Thymus (tissue), 14 donors: ENCODE measurements around the gene CDC26. TPM values are rescaled to one million over a fixed set of nuclear protein-coding genes. Genes with fewer than 3 reads are reported as not detected.

Experiments used
- DNase-seq, 9 donors: peaks; one replicate each; pipeline ENCODE4 v3.0.0-alpha.2; 2013; ENCODE audit warnings: low spot score in 9 of 9, low read depth in 6 of 9, missing footprints in 1 of 9
- H3K27ac ChIP-seq, 2 donors: one replicate each; pipeline ENCODE4 v1.5.1; 2013; ENCODE audit warnings: control low read depth in 1 of 2, low read depth in 1 of 2, low read length in 1 of 2, mild to moderate bottlenecking in 1 of 2, moderate library complexity in 1 of 2
- H3K27me3 ChIP-seq, 2 donors: one replicate each; pipeline ENCODE4 v1.5.1; 2013; ENCODE audit warnings: low read length in 1 of 2; ENCODE audit not compliant: control insufficient read depth in 2 of 2, insufficient read depth in 1 of 2
- H3K36me3 ChIP-seq, 2 donors: one replicate each; pipeline ENCODE4 v1.5.1; 2013; ENCODE audit warnings: low read length in 1 of 2, mild to moderate bottlenecking in 1 of 2, moderate library complexity in 1 of 2; ENCODE audit not compliant: control insufficient read depth in 2 of 2, insufficient read depth in 2 of 2
- H3K4me1 ChIP-seq, 2 donors: one replicate each; pipeline ENCODE4 v1.5.1; 2013; ENCODE audit warnings: low read length in 2 of 2; ENCODE audit not compliant: control insufficient read depth in 2 of 2, insufficient read depth in 2 of 2
- H3K4me3 ChIP-seq, 2 donors: one replicate each; pipeline ENCODE4 v1.5.1; 2013; ENCODE audit warnings: low read length in 2 of 2, control low read depth in 1 of 2, mild to moderate bottlenecking in 1 of 2
- H3K9me3 ChIP-seq, 2 donors: one replicate each; pipeline ENCODE4 v1.5.1; 2013; ENCODE audit warnings: low read length in 1 of 2, mild to moderate bottlenecking in 1 of 2; ENCODE audit not compliant: control insufficient read depth in 2 of 2, insufficient read depth in 1 of 2
- WGBS: extraction: QIAGEN DNeasy Blood & Tissue Kit; methylation state at CpG from one replicate; pipeline ENCODE4 v1.1.7; 2013; 5-methylcytosine and 5-hydroxymethylcytosine counted together
- long read RNA-seq, 10 donors: transcript quantifications; one replicate each; lab custom pipeline, GENCODE V29; 2026
- polyA plus RNA-seq: library from polyadenylated mRNA; stranded (reverse); fragments of 200-250 nt; gene quantifications from one replicate; pipeline ENCODE4 v1.2.3, GENCODE V29; 2013
- total RNA-seq: library from RNA; stranded (reverse); fragments of 120-200 nt; gene quantifications from one replicate; pipeline ENCODE4 v1.2.4, GENCODE V29; 2013
- donor health status: healthy.

CDC26 gene
- total RNA-seq (45.2 TPM), polyA plus RNA-seq (45.5 TPM)
- long read RNA-seq, donor 1, partial matches to known transcripts, result 0 of 2 reads
- long read RNA-seq, donor 1, other reads (novel, unspliced or antisense), result 0 of 2 reads
- long read RNA-seq, donor 2, result 0 reads
- long read RNA-seq, donor 3, transcript CDC26-201 (4 exons, 872 nt), result major isoform, 47 of 55 reads
- long read RNA-seq, donor 3, partial matches to known transcripts, result 8 of 55 reads
- long read RNA-seq, donor 3, other reads (novel, unspliced or antisense), result 0 of 55 reads
- long read RNA-seq, donor 4, transcript CDC26-201 (4 exons, 872 nt), result major isoform, 8 of 8 reads
- long read RNA-seq, donor 4, partial matches to known transcripts, result 0 of 8 reads
- long read RNA-seq, donor 4, other reads (novel, unspliced or antisense), result 0 of 8 reads
- long read RNA-seq, donor 5, transcript CDC26-201 (4 exons, 872 nt), result major isoform, 34 of 75 reads
- long read RNA-seq, donor 5, partial matches to known transcripts, result 35 of 75 reads
- long read RNA-seq, donor 5, other reads (novel, unspliced or antisense), result 6 of 75 reads
- long read RNA-seq, donor 6, transcript CDC26-201 (4 exons, 872 nt), result major isoform, 29 of 37 reads
- long read RNA-seq, donor 6, partial matches to known transcripts, result 8 of 37 reads
- long read RNA-seq, donor 6, other reads (novel, unspliced or antisense), result 0 of 37 reads
- long read RNA-seq, donor 7, transcript CDC26-201 (4 exons, 872 nt), result major isoform, 24 of 24 reads
- long read RNA-seq, donor 7, partial matches to known transcripts, result 0 of 24 reads
- long read RNA-seq, donor 7, other reads (novel, unspliced or antisense), result 0 of 24 reads
- long read RNA-seq, donor 8, transcript CDC26-201 (4 exons, 872 nt), result major isoform, 15 of 15 reads
- long read RNA-seq, donor 8, partial matches to known transcripts, result 0 of 15 reads
- long read RNA-seq, donor 8, other reads (novel, unspliced or antisense), result 0 of 15 reads
- long read RNA-seq, donor 9, transcript CDC26-201 (4 exons, 872 nt), result major isoform, 15 of 15 reads
- long read RNA-seq, donor 9, partial matches to known transcripts, result 0 of 15 reads
- long read RNA-seq, donor 9, other reads (novel, unspliced or antisense), result 0 of 15 reads
- long read RNA-seq, donor 10, transcript CDC26-201 (4 exons, 872 nt), result major isoform, 24 of 24 reads
- long read RNA-seq, donor 10, partial matches to known transcripts, result 0 of 24 reads
- long read RNA-seq, donor 10, other reads (novel, unspliced or antisense), result 0 of 24 reads

DNA sequence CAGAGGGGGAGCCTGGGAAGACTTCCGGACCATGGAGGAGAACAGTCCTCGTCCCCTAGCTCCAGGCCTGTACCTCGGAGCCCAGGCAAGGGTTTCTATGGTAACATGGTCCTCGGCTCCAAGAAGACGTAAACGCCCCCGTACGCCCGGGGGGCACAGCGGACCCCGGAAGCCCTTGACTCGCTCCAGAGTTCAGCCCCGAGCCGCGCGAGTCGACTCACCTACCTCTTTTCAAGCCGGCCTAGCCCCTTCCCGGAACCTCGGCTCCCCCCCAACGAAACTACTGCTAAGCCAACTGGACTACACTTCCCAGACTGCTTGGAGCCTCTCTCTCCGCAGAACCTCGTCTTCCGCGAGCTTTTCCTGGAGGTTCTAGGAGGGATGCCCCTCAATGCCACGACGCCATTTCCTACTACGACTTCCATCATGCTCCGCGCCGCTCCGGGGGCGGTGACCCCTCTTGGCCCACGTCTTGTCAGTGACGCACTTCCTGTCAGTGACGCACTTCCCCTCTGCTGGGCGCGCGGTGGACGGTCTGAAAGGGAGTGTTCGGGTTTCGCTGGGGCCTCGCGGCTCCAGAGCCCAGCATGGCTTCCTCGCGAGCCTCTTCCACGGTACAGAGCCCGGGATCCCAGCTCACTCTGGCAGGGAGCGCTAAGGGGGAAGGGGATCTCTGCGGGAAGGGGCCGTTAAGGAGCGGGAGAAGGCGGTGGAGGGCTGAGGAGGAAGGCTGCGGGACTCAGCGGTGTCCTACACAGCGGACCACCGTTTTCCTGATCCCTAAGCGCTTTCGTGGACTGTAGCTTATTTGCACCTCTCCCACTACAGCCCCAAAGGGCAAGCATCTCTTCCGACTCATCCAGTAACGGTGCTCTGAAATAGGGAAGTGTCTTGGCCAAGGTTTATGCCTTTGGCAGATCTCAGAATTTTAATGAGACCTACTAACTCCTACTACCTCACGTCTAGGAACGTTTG lies at the start of gene CDC26, which contains the start of gene PRPF4:
TSS of gene CDC26 (minus strand) at position 416 of the 975 bp plus-strand sequence. CDS start 3,065 bp downstream, outside the sequence.
TSS of gene PRPF4 (plus strand) at position 502 of the 975 bp plus-strand sequence. CDS start at position 588, 86 bp downstream.
- peak; percentile 92 to 98 (median 95) for DNase-seq
- H3K4me3 ChIP-seq, result peak within 1 kb of the TSS; percentile 70 to 83
- no peaks in the 10 kb centered on the region for H3K27me3 ChIP-seq
- no peaks in the 10 kb centered on the region for H3K9me3 ChIP-seq
- WGBS, result under 1% methylated on average over 63 of the region's 63 CpGs
- peak within 1 kb of the TSS; percentile 93 to 95 for H3K27ac ChIP-seq
- H3K4me1 ChIP-seq, result peaks cover 5% of the 10 kb centered on the region in 2 donors
- H3K36me3 ChIP-seq, result peaks cover 34 to 51% of the 10 kb centered on the region in 2 donors

DNA sequence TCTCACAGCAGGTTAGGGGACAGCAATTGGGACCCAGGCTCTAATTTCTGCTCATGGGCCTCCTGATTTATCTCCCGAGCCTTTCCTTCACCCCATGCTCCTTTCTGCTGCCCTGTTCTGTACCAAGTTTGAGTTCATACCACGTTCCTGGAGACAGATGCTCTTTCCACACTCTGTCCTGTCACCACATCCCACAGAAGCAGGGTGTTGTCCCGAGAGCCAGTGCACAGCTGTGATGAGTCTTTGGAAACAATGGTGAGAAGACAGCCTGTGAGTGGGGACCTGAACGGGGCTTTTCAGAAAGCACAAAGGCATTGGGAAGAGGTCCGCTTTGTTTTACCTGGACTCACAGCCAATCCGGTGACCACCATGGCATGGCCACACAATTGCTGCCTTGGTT lies 47.3 kb upstream of the CDC26 start:
- Histone ChIP-seq H3K27ac (no peak overlapping the region), H3K36me3 (no peaks in the 10 kb centered on the region), H3K27me3 (no peaks in the 10 kb centered on the region), H3K4me1 (no peaks in the 10 kb centered on the region), H3K9me3 (no peaks in the 10 kb centered on the region), H3K4me3 (no peak overlapping the region)
- no peak for DNase-seq
- 94% methylated on average over 6 of the region's 6 CpGs for WGBS

DNA sequence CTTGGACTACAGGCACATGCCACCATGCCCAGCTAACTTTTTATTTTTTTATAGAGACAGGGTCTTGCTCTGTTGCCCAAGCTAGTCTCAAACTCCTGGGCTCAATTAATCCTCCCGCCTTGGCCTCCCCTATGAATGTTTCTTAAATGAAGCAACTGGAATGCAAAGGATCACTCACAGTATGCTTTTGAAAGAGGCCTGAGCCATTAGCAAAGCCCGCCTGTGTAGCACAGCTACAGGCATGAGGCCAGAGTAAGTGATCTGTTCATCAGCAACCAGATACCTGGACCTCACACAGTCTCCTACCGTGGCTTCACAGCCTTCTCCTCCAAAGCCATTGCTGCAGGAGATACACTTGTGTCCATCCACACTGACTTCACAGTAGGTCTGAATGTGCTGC lies 44.7 kb upstream of the CDC26 start:
- H3K9me3 ChIP-seq, result no peaks in the 10 kb centered on the region
- 96% methylated on average over 3 of the region's 3 CpGs for WGBS
- DNase-seq, result no peak

DNA sequence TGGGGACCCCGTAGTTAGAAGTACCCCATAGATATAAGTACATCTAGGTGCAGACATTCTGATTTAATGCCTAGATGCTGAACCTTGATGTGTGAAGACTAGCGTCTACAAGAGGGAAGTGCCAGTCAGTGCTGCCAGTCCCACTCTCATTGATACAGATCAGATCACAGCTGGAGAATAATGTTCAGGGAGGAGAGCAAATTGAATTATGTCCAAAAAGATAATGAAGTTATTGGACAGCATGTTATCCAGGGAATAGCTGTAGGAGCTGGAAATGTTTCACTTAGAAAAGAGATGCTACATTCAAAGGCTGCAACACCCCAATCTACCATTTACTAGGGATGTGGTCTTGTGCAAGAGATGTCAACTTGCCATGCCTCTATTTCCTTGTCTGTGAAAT lies 43.7 kb upstream of the CDC26 start:
- WGBS, result 97% methylated on average over 2 of the region's 2 CpGs
- DNase-seq, result no peak
- no peak overlapping the region for H3K27ac ChIP-seq

More for the DNA sequence above, 44.7 kb upstream of the CDC26 start:
- no peaks in the 10 kb centered on the region for H3K4me1 ChIP-seq
- H3K27me3 ChIP-seq, result no peaks in the 10 kb centered on the region
- no peak overlapping the region for H3K27ac ChIP-seq
- H3K36me3 ChIP-seq, result no peaks in the 10 kb centered on the region
- H3K4me3 ChIP-seq, result no peak overlapping the region

DNA sequence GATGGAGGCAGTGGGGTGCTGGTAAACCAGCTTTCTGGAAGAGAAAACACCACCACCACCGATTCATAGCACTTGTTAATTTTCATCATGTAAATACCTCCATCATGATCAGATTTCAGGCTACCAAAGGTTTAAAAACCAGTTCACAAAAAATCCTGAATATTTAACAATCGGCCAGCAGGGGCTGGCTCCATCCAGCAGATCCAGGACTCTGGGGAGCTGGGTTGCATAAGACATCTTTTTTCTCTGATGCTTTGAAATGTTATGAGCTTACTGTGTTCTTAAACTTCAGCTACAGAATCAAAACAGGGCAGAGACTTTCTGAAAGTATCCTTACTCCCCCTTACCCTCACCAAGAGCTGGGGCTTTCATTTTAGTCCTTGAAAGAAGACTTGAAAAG lies 42.4 kb upstream of the CDC26 start:
- H3K4me3 ChIP-seq, result no peak overlapping the region
- no peaks in the 10 kb centered on the region for H3K36me3 ChIP-seq
- H3K27me3 ChIP-seq, result no peaks in the 10 kb centered on the region
- H3K4me1 ChIP-seq, result no peaks in the 10 kb centered on the region
- no peak overlapping the region for H3K27ac ChIP-seq
- no peak for DNase-seq
- WGBS, result 93% methylated on average over 2 of the region's 2 CpGs
- no peaks in the 10 kb centered on the region for H3K9me3 ChIP-seq

More for the DNA sequence above, 43.7 kb upstream of the CDC26 start:
- Histone ChIP-seq H3K9me3 (no peaks in the 10 kb centered on the region), H3K4me3 (no peak overlapping the region), H3K4me1 (no peaks in the 10 kb centered on the region), H3K36me3 (no peaks in the 10 kb centered on the region), H3K27me3 (no peaks in the 10 kb centered on the region)

DNA sequence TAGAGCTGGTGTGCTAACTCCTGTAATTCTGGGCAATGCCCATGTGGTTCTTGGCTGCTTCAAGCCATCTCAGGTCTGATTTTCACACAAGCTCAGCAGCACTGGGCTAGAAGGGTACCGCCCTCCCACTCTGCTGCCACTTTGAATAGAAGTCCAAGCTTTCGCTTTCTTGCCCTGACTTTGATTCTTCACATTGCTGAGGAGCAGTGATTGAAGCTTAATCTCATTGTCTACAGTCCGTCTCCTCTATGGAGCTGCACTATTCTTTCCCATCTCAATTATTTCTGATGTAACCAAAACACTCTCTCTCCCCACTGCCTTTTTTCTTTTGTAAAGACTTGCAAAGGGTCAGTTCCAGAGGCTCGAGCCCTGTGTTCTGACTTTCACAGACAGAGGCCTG lies 40.7 kb upstream of the CDC26 start:
- Histone ChIP-seq H3K4me1 (no peaks in the 10 kb centered on the region), H3K27ac (no peak overlapping the region), H3K27me3 (no peaks in the 10 kb centered on the region), H3K36me3 (no peaks in the 10 kb centered on the region), H3K4me3 (no peak overlapping the region), H3K9me3 (no peaks in the 10 kb centered on the region)
- WGBS, result 98% methylated on average over 4 of the region's 4 CpGs
- DNase-seq, result no peak

DNA sequence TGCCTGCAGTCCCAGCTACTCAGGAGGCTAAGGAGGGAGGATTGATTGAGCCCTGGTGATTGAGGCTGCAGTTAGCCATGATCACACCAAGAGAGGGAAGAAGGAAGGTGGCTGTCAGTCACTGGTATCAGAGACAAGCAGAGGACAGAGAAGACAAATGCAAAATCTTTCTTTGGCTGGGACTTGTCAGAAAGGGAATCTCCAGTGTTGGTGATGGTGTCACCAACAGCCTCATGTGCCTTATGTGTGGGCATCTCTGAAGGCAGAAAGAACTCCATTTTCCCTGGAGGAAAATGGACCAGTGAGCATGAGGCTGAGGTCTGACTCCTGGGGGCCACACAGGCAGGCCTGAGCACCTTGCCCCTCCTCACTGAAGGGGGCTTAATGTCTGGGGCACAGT lies 39.9 kb upstream of the CDC26 start:
- no peaks in the 10 kb centered on the region for H3K27me3 ChIP-seq
- no peak overlapping the region for H3K4me3 ChIP-seq
- H3K36me3 ChIP-seq, result no peaks in the 10 kb centered on the region
- H3K27ac ChIP-seq, result no peak overlapping the region
- no peaks in the 10 kb centered on the region for H3K4me1 ChIP-seq
- no peaks in the 10 kb centered on the region for H3K9me3 ChIP-seq
- no peak for DNase-seq

DNA sequence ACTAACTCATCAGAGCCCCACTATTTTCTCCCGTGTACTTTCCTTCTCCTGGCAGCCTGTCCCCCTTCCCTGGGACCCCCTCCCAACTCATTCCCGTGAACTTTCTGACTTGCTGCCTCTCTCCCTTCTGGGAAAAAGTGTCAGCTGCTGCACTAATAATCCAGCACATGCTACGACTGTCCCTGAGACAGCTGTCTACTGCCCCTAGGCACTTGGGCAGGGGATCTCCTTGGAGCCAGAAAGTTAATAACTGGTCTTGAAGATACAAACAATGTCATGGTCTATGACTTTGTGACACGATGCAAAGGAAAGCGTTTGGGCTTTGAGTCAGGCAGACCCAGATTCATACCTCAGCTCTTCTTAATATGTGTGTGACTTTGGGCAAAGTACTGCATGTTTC lies 37.9 kb upstream of the CDC26 start:
- Histone ChIP-seq H3K4me1 (no peaks in the 10 kb centered on the region), H3K27me3 (no peaks in the 10 kb centered on the region), H3K36me3 (no peaks in the 10 kb centered on the region), H3K9me3 (no peaks in the 10 kb centered on the region), H3K27ac (no peak overlapping the region), H3K4me3 (no peak overlapping the region)
- no peak for DNase-seq
- 95% methylated on average over 5 of the region's 5 CpGs for WGBS
